GM21619 (cell line): ENCODE data around the gene SPARC.
"Not testable (repeated sequence)": the region's sequence is repeated elsewhere in the genome, so short reads cannot be mapped to it uniquely, and the experiment has no call there.

Experiments used
- ATAC-seq: cut with Tn5 transposase; IDR thresholded peaks from one replicate; pipeline ENCODE4 v1.9.1; 2021; ENCODE audit not compliant: unreplicated experiment

Gene SPARC

DNA sequence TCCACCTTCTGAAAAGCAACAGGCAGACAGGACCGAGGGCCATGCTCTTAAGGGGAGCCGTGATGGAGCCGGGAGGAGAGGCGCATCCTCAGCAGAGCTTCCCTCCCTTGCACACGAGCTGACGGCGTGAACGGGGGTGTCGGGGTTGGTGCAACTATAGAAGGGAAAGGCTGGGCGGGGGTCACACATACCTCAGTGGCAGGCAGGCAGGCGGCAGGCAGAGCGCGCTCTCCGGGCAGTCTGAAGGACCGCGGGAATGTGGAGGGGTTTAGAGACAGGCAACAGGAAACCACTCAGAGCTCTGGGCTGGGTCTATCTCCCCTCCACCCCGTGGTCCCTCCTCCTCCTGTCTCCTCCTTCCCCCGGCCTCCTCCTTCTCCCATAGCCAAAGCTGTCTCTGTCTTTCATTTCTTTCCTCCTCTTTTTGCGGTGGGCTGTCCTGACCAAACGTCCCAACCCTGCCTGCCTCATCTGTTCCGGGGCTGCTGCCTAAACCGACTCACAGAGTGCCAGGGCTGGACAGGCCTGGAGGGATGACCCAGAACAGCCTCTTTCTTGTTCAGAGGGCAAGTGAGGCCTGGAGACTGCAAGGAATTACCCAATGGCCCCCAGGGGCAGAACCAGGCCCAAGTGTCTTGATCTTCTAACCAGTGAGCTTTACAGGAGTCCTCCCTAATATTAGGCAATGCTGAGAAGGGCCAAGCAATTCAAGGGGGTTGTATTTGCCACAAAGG lies at the start of gene SPARC:
Gene SPARC, minus strand, starts transcription at position 242 of the 734 bp plus-strand sequence. CDS start 10,727 bp downstream, outside the sequence.
- peak; percentile 65 for ATAC-seq

GRCh38 chr5:151735646-151736045 lies 48.9 kb upstream of the SPARC start:
- no peak for ATAC-seq

DNA sequence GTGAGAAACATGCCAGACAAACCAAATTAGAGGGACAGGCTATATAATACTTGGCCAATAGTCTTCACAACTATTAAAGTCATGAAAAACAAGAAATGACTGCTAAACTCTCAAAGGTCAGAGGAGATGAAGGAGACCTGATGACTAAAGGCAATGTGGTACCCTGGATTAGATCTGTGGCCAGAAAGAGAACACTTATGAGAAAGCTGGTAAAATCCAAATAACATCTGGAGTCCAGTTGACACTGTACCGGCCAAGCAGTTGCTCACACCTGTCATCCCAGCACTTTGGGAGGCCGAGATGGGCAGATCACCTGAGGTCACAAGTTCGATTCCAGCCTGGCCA lies 47.3 kb upstream of the SPARC start:
- no peak for ATAC-seq

DNA sequence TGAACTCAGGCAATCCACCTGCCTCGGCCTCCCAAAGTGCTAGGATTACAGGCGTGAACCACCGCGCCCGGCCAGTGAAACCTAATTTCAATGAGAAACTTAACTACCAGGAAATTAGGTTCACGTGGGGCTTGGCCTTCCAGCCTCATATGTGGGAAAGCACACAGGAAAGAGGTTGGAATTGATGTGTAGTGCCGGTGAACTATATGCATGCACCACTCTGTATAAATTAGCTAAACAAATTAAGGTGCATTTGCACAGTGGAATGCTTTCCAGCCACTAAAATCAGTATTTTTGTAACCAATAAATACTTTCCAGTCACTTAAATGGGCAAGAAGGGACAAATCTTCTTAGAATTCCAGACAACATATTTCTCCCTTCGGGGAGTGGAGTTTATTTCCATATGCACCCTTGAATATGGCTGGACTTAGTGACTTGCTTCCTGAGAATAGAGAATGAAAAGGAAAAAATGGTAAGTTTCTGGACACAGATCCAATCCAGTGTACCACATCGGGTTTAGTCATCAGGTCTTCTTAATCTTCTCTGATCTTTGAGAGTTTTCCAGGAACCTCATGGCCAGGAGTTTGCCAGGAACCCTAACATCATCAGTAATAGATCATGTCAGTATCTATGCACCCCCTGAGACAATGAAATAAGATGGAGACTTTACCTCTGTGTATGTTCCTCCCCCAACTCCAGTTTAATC lies 46.8 kb upstream of the SPARC start:
- no peak for ATAC-seq

GRCh38 chr5:151730381-151730780 lies 43.7 kb upstream of the SPARC start:
- no peak for ATAC-seq

- ATAC-seq, result not testable (repeated sequence)
These were observed 42.9 kb upstream of the SPARC start for GRCh38 chr5:151729597-151729996.

GRCh38 chr5:151724360-151724759 lies 37.6 kb upstream of the SPARC start:
- ATAC-seq, result no peak

DNA sequence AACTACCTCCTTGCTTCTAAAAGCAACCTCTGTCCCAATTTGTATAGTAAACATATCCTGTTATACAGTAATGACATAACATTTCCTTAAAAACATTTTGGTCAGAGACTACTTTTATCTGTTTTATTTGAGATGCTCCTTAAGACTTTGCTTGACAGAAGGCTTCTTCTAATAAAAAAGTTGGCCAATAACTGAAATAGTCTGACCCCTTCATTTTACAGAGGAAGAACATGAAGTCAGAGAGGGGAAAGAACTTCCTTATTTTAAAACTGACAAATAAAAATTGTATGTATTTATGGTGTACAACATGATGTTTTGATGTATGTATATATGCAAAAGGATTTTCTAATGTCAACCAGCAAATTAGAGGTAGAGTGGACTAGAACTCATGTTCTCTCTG lies 35.8 kb upstream of the SPARC start:
- no peak for ATAC-seq

GRCh38 chr5:151721812-151722391 lies 35.2 kb upstream of the SPARC start:
- ATAC-seq, result no peak

- peak; percentile 79 for ATAC-seq
These were observed 34.5 kb upstream of the SPARC start for GRCh38 chr5:151721087-151721646.

DNA sequence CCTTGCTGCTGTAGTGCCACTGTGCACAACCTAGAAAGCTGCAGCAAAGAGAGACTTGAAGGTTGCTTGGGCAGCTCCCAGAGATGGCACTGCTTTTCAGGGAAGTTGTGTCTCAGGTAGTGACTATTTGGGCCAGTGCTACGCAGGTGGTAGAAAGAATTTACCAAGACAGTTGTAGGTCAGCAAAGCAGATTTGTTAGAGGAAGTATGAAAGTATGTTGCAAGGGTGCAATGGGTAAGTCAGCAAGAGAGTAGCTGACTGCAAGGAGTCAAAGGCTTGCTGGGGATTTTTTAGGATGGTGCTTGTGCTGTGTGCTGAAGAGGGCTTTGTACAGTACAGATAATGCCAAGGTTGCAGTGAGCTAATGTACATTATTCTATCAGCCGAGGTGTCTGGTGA lies 33.5 kb upstream of the SPARC start:
- no peak for ATAC-seq

- no peak for ATAC-seq
These were observed 32.7 kb upstream of the SPARC start for GRCh38 chr5:151719228-151720000.

- ATAC-seq, result no peak
These were observed 31.9 kb upstream of the SPARC start for GRCh38 chr5:151718646-151719045.

GRCh38 chr5:151718153-151718552 lies 31.4 kb upstream of the SPARC start:
- ATAC-seq, result no peak

- ATAC-seq, result no peak
These were observed 30.7 kb upstream of the SPARC start for GRCh38 chr5:151717416-151717815.

DNA sequence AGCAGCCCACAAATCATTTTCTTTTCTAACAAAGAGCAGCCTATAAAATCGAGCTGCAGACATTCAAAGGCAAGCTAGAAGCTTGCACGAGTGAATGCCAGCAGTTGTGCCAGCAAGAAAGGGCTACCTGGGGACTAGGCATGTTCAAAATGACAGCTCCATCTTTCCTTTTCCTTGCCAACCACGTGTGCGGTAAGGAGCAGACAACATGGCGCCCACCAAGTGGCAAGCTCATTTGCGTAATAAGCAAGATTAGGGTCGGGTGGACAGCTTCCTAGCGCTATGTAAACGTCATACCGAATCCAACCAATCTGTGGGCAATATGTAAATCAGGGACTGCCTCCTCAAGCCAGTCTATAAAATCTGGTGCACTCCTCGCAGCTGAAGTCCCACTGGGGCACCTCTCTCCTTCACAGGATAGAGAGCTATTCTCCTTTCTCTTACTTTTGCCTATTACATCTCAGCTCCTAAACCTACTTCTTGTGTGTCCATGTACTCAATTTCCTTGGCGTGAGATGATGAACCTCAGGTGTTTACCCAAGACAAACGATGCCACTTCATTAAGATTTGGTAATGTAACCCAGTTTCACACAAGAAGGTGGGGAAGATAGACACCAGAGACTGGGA lies 22.5 kb upstream of the SPARC start:
- ATAC-seq, result no peak

GRCh38 chr5:151708126-151708525 lies 21.4 kb upstream of the SPARC start:
- ATAC-seq, result no peak

DNA sequence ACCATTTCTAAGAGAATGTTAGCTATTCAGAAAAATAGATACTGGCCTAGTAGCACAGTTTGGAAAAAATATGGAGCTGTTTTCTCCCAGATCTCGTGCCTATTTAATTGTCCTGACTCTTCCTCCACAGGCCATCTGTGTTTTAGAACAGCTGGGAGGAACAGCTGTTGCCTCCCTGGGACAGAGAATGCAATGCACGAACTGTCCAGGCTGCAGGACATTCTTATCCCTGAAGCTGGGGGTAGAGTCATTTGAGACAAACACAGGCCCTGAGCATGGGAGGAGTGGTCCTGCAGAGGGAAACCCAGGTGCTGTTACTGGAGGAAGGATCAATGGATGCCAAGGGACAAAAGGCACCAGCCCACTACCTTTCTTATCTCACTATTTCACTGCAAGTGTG lies 20.9 kb upstream of the SPARC start:
- no peak for ATAC-seq

GRCh38 chr5:151706906-151707305 lies 20.2 kb upstream of the SPARC start:
- ATAC-seq, result no peak

- no peak for ATAC-seq
These were observed 17.1 kb upstream of the SPARC start for GRCh38 chr5:151703780-151704179.

- peak; percentile 93 for ATAC-seq
These were observed 16.5 kb upstream of the SPARC start for GRCh38 chr5:151703227-151703626.
